HL-60 (cell line): ENCODE results near the gene SLCO4C1.
A peak's percentile ranks its signal among the peaks of the same experiment; 100 is the strongest.

Experiments
- DNase-seq, 2 experiments: peaks; one replicate each; pipeline ENCODE4 v3.0.0-alpha.2; 2010 to 2020; ENCODE audit warnings: low read depth in 1 of 2, low spot score in 1 of 2
- H3K27ac ChIP-seq: fragments of 250-450 bp; sonication (Bioruptor Pico); replicated peaks from 2 replicates; pipeline ENCODE4 v1.5.1; 2020; ENCODE audit warnings: mild to moderate bottlenecking, moderate library complexity
- H3K27me3 ChIP-seq: fragments of 250-450 bp; sonication (Bioruptor Pico); 2 replicates; pipeline ENCODE4 v1.5.1; 2021; ENCODE audit warnings: mild to moderate bottlenecking, moderate library complexity; ENCODE audit not compliant: insufficient read depth, poor library complexity, severe bottlenecking
- H3K4me3 ChIP-seq: replicated peaks from 2 replicates; pipeline ENCODE4 v1.5.1; 2011; ENCODE audit warnings: mild to moderate bottlenecking, control low read depth, low read length; ENCODE audit not compliant: insufficient read depth
- GABPA ChIP-seq: IDR thresholded peaks from 2 replicates; pipeline ENCODE4 v1.6.1; 2012; ENCODE audit warnings: low read depth
- POLR2AphosphoS5 ChIP-seq: IDR thresholded peaks from 2 replicates; pipeline ENCODE4 v1.6.1; 2012; ENCODE audit warnings: low read depth
- SPI1 ChIP-seq: IDR thresholded peaks from 2 replicates; pipeline ENCODE4 v1.6.1; 2012; ENCODE audit warnings: low read depth, mild to moderate bottlenecking, borderline replicate concordance
- TF ChIP-seq, protein P1 (sequence below): IDR thresholded peaks from one replicate; pipeline ENCODE4 v1.5.1; 2011; ENCODE audit warnings: low read length, control low read depth, inconsistent platforms; ENCODE audit not compliant: insufficient read depth
- TF ChIP-seq, protein P2 (sequence below): IDR thresholded peaks from 2 replicates; pipeline ENCODE4 v1.6.1; 2012; ENCODE audit warnings: low read depth; ENCODE audit not compliant: insufficient replicate concordance

The SLCO4C1 gene

DNA sequence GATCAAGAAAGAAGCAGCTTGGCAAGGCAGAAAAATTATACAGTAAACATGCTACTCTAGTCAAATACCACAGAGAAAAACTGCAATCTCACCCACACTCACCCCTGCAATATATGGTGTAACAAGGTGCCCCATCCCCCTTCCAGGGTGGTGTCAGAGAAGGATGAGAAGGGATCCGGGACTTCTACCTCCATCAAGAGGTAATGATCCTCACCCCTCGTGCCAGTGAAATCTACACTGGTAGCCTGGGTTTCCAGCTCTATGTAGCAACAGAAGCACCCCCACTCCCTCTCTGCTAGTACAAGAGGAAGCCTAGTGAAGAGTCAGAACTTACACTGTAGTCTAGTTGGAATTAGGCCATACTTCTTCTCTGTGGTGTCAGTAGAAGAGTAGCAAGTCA, 18.9 kb downstream of the SLCO4C1 start:
- TF ChIP-seq, protein P1, sequence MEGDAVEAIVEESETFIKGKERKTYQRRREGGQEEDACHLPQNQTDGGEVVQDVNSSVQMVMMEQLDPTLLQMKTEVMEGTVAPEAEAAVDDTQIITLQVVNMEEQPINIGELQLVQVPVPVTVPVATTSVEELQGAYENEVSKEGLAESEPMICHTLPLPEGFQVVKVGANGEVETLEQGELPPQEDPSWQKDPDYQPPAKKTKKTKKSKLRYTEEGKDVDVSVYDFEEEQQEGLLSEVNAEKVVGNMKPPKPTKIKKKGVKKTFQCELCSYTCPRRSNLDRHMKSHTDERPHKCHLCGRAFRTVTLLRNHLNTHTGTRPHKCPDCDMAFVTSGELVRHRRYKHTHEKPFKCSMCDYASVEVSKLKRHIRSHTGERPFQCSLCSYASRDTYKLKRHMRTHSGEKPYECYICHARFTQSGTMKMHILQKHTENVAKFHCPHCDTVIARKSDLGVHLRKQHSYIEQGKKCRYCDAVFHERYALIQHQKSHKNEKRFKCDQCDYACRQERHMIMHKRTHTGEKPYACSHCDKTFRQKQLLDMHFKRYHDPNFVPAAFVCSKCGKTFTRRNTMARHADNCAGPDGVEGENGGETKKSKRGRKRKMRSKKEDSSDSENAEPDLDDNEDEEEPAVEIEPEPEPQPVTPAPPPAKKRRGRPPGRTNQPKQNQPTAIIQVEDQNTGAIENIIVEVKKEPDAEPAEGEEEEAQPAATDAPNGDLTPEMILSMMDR, result no peak
- peak; percentile 10; the same call in 1 of the 2 replicates for TF ChIP-seq SPI1
- peak; percentile 35 to 71 for DNase-seq
- Histone ChIP-seq H3K4me3 (no peak overlapping the region), H3K27ac (peak overlapping the region; percentile 74), H3K27me3 (no peaks in the 10 kb centered on the region)

DNA sequence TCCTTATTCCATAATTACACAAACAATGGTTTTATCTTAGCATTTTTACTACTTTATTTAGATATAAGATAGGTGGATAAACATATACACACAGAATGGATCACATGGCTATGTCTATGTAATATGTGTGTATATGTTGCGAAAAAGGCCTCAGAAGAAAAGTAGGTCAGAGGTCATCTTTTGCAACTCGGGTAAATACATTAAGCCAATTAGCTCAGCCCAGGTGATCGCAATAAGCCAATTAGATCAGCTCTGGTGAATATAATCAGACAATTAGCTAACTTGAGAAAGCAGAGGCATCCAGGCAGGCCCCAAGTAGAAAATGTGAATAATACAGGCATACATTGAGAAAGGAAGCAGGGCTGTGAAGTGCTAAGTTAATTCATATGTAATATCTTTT, 24.3 kb downstream of the SLCO4C1 start:
- TF ChIP-seq, protein P1, result no peak
- TF ChIP-seq SPI1 (no peak), POLR2AphosphoS5 (no peak)
- no peaks in the 10 kb centered on the region for H3K27me3 ChIP-seq
- no peak overlapping the region for H3K27ac ChIP-seq
- no peak overlapping the region for H3K4me3 ChIP-seq
- DNase-seq, result no peak

DNA sequence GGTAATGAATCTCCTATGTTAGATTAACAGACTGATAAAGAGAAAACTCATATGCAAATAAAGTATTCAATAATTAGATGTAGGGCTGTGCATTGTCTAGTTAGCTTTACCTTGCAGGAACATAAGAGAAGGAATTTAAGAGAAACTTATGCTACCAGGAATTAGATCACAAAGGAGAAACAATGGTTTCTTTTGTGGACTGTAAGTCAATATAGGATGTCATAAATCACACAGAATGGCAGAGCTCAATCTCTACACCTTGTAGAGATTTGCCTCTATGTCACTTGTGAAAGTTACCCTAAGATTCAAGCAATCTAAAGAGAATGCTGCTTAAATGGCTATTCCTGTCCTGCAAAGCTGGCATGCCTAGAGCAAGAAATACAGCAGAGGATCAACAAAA, 26.0 kb downstream of the SLCO4C1 start:
- Histone ChIP-seq H3K4me3 (no peak overlapping the region), H3K27me3 (no peaks in the 10 kb centered on the region), H3K27ac (no peak overlapping the region)
- no peak for DNase-seq
- TF ChIP-seq POLR2AphosphoS5, result no peak
- TF ChIP-seq GABPA, result no peak
- TF ChIP-seq, protein P2, sequence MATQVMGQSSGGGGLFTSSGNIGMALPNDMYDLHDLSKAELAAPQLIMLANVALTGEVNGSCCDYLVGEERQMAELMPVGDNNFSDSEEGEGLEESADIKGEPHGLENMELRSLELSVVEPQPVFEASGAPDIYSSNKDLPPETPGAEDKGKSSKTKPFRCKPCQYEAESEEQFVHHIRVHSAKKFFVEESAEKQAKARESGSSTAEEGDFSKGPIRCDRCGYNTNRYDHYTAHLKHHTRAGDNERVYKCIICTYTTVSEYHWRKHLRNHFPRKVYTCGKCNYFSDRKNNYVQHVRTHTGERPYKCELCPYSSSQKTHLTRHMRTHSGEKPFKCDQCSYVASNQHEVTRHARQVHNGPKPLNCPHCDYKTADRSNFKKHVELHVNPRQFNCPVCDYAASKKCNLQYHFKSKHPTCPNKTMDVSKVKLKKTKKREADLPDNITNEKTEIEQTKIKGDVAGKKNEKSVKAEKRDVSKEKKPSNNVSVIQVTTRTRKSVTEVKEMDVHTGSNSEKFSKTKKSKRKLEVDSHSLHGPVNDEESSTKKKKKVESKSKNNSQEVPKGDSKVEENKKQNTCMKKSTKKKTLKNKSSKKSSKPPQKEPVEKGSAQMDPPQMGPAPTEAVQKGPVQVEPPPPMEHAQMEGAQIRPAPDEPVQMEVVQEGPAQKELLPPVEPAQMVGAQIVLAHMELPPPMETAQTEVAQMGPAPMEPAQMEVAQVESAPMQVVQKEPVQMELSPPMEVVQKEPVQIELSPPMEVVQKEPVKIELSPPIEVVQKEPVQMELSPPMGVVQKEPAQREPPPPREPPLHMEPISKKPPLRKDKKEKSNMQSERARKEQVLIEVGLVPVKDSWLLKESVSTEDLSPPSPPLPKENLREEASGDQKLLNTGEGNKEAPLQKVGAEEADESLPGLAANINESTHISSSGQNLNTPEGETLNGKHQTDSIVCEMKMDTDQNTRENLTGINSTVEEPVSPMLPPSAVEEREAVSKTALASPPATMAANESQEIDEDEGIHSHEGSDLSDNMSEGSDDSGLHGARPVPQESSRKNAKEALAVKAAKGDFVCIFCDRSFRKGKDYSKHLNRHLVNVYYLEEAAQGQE, result no peak
- TF ChIP-seq, protein P1, result no peak
- TF ChIP-seq SPI1, result no peak

DNA sequence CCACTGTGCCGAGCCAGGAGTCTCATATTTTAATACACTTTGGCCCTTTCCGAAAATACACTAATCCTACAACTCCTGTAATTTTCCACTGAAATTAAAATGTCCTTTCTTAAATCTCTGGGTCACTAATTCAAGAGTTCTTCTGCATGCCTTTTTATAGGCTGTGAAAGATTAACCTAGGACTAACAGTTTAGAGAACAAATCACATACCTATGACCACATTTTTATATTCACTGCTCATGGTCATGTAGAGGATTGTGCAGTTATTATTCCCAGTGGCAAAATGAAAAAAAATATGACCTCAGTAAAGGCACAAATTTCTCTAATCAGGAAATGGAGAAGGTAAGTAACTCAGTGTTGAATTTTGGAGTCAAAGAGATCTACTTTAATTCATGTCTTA, 33.4 kb downstream of the SLCO4C1 start:
- Histone ChIP-seq H3K27ac (no peak overlapping the region), H3K4me3 (no peak overlapping the region), H3K27me3 (no peaks in the 10 kb centered on the region)
- TF ChIP-seq, protein P1, result no peak
- TF ChIP-seq SPI1 (no peak), POLR2AphosphoS5 (no peak), GABPA (no peak)
- TF ChIP-seq, protein P2, result no peak
- DNase-seq, result no peak
